Glomerular endothelial cell (primary cell): Measurements from ENCODE around the gene SMIM38. TPM values are rescaled to one million over a fixed set of nuclear protein-coding genes. Genes with fewer than 3 reads are reported as not detected.

Experiments used
- DNase-seq: peaks from one replicate; pipeline ENCODE4 v3.0.0-alpha.2; 2011; ENCODE audit warnings: low read depth, low spot score; ENCODE audit errors: extremely low read depth
- total RNA-seq: library from RNA; depleted of rRNA; stranded (reverse); fragments of >200 nt; gene quantifications from 2 replicates; pipeline ENCODE4 v1.2.3, GENCODE V29; 2015

The SMIM38 gene
- not detected in 2 replicates for total RNA-seq

GRCh38 chr11:69155302-69156234, at the start of gene SMIM38:
Gene SMIM38, plus strand, starts transcription at chr11:69155935. Its CDS starts 1,912 bp downstream, at chr11:69157847.
- DNase-seq: no peak

- no peak for DNase-seq
These were observed 49.5 kb upstream of the SMIM38 start for GRCh38 chr11:69106031-69106811.

- no peak for DNase-seq
These were observed 48.3 kb upstream of the SMIM38 start for GRCh38 chr11:69107413-69107812.

GRCh38 chr11:69108030-69108429, 47.7 kb upstream of the SMIM38 start:
- DNase-seq: no peak

GRCh38 chr11:69108559-69108958, 47.2 kb upstream of the SMIM38 start:
- no peak for DNase-seq

GRCh38 chr11:69109101-69109500, 46.6 kb upstream of the SMIM38 start:
- no peak for DNase-seq

GRCh38 chr11:69110451-69110850, 45.3 kb upstream of the SMIM38 start:
- no peak for DNase-seq

GRCh38 chr11:69111624-69112542, 43.9 kb upstream of the SMIM38 start:
- DNase-seq: no peak

GRCh38 chr11:69113226-69113625, 42.5 kb upstream of the SMIM38 start:
- no peak for DNase-seq

GRCh38 chr11:69113646-69114340, 41.9 kb upstream of the SMIM38 start:
- no peak for DNase-seq

- DNase-seq: no peak
These were observed 41.4 kb upstream of the SMIM38 start for GRCh38 chr11:69114362-69114761.

- no peak for DNase-seq
These were observed 40.8 kb upstream of the SMIM38 start for GRCh38 chr11:69114811-69115523.

GRCh38 chr11:69115586-69116560, 39.9 kb upstream of the SMIM38 start:
- DNase-seq: no peak

GRCh38 chr11:69116671-69117070, 39.1 kb upstream of the SMIM38 start:
- no peak for DNase-seq

GRCh38 chr11:69119190-69119589, 36.5 kb upstream of the SMIM38 start:
- DNase-seq: no peak

- no peak for DNase-seq
These were observed 35.4 kb upstream of the SMIM38 start for GRCh38 chr11:69120096-69120875.

- no peak for DNase-seq
These were observed 34.7 kb upstream of the SMIM38 start for GRCh38 chr11:69121021-69121420.
